ENCODE data around the gene PACRG.

Gene PACRG

DNA sequence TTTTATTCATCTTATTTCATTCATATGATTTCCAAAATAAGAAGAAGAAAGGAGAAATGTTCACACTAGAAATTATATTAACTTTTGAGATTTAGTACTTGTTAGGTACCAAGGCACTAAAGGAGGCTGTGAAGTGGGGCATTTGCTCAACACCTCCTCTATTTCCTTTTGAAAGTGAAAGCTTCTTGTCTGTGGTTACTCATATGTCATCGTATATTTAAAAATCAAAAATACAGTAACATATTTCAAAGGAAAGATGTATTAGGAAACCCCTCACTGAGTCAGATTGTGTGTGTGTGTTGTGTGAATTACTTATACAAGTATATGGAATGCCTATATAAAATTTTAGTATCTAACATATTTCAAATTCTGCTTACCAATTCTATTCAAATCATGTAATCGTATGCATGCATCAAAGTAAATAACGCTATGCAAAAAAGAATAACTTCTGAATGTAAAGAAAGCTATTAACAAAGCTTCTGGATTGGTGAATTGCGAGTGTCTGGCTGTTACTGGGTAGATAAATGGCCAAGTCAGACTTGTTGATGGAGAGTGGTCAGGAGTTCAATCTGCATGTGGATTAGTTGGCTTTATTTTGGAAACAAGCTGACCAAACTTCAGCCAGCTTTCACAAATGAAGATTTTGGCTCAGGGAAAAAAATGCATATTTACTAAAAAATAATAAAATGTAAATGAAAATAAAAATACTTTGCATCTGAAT is 70.9 kb downstream of the PACRG start:
- DNase-seq = no peak

DNA sequence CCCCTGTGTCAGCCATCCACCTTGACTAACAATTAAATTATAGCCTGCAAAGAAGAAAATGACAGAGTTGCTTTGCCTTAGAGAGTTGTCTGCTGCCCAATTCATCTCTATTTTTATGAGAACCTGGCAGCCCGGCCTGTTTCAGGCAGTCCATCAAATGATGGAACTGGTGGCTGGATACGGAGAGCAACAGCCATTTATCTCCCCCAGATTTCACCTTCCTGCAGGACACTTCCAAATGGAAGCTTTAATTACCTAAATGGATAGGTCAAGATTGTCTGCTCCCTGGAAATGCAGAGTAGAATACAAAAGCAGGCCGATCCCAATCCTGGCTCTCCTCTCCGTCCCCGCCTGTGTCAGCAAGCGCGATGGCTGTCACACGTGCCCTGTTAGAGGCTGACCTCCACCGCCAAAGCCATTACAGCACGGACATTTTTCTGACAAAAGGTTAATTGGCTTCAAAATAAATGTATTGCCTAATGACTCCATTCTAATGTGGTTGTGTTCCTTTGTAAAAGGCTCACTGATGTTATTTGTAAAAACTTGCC is 86.7 kb downstream of the PACRG start:
- DNase-seq = no peak

DNA sequence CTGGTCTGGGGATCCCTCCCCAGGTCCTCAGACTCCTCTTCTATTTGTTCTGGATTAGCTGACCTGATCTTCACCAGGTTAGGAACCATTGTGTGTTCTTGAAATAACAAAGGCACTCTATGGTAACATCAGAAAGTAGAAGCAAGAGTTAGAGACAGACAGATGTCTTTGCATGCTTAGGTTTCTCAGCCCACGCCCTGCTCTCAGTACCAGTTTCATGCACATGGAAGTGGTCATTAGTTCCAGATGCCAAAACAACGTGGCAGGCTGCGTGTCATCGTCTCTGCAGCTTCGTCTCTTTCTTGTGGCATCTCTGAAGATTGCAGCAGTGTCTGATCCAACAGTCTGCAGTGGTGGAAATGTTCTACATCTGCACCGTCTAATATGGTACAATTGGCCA is 89.4 kb downstream of the PACRG start:
- DNase-seq = no peak

DNA sequence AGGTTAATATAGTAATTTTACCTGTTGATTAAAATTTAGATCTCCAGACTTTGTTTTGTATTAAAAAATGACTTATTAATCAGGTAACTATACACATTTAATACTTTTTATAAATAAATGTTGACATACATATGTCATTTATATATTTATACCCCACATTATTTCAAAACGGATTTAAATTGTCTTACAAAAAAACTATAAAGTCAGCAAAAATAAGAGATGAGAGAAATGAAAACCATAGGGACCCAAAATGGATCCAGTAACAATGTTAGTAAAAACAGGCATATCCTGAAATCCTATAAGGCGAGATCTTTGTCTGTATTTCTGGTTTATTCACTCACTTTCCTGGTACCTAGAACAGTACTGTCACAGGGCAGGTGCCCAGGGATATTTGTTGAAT is 91.5 kb downstream of the PACRG start:
- no peak for DNase-seq

DNA sequence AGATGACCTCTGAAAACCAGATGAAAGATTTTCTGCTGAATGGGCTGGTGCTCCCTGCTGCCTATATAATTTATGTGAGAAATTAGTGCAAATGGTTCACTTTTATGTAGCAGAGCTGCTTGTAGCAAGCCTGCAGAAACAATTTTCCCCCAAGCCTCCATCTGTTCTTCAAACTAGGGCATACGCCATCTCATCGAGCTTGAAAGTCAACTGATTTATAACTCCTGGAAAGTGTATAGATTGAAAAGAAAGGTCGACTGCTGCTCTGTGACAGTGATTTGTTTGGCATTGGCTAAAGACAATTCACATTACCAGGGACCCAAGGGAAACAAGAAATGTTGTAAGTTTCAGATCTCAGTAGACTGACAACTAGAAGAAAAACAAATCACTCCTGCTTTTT is 93.3 kb downstream of the PACRG start:
- no peak for DNase-seq

DNA sequence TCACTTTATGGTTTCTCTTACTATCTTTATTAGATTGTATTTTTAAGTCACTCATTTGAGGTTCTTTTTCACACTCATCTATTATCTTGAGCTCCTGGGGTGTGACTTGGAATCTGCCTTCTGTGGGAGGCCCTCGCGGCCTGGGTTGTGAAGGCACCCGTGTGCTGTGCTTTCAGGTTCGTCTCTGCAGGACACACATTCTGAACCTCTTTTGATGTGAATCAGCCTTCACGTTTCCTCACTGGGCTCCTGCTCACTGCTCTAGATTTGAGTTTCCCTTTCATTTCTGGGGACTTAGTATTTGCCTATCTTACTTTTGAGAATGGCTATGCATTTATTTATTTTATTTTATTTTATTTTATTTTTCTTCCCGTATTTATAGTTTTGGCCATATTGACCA is 97.8 kb downstream of the PACRG start:
- no peak for DNase-seq

DNA sequence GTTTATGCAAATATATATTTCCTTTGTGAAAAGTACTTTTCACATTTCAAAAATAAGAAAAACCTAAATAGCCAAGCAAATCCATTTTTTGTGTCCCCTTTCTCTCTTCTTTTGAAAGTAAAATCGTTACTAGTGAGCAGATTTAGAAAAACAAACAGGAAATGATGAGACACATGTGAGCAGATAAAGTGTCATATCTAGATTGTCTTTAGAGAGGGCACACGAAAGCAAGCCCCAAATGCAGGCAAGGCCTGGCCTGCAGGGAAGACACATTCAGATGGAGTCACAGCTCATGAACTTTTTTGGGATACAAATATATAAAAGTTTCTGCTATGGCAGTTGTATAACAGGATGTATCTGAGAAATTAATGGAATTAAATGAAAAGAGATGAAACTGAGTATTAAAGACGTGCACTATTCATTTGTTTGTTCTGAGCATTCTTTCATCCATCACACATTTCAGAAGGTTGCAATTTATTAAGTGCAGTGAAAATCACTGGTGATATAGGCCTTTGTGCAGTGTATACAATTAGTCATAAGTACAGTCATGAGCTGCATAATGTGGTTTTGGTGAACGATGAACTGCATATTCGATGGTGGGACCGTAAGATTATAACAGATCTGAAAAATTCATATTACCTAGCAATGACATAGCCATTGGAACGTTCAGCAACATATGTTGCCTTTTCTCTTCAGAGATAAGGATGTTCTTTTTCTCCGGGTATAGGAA is 101.4 kb downstream of the PACRG start:
- no peak for DNase-seq

DNA sequence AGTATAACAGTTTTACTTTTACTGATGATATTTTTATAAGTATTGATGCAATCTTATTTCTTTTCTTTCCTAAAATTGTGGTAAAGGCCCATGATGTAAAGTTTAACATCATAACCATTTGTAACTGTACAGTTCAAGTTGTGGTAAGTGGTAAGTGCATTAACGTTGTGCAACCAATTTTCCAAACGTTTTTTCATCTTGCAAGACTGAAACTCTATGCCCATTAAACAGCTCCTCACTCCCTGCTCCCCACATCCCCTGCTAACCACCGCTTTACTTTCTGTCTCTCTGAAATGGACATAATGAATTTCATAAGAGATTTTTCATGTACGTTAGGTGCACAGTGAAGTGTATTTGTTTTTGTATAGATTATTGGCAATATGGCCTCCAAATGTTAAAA is 106.0 kb downstream of the PACRG start:
- DNase-seq = no peak

DNA sequence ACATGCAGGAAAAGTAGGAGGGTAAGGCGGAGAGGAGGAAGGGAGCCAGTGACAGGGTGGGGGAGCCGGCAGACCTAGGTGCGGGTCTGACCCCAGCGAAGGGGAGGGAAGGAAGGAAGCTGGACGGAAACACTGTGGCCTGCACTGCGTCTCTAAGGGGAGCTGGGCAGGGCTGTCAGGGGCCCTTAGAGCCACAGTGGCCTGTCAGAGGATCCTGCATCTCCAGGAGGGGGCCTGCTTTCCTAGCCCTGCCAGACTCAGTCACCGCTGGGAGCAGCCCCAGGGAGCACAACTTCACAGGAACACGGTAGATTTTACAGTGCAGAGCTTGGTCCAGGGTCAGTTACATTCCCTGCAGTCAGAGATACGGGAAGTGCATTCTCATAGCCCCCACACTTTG is 118.2 kb downstream of the PACRG start:
- DNase-seq = no peak

DNA sequence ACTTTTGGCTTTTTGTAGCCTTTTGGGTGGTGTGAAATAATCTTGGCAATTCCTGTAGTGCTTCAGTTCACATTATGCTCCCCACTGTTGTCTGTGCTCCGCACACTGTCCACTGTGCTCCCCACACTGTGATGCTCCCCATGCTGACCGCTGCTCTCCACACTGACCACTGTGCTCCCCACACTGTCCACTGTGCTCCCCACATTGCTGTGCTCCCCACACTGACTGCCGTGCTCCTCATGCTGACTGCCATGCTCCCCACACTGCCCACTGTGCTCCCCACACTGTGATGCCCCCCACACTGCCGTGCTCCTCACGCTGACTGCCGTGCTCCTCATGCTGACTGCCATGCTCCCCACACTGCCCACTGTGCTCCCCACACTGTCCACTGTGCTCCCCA is 118.9 kb downstream of the PACRG start:
- no peak for DNase-seq

DNA sequence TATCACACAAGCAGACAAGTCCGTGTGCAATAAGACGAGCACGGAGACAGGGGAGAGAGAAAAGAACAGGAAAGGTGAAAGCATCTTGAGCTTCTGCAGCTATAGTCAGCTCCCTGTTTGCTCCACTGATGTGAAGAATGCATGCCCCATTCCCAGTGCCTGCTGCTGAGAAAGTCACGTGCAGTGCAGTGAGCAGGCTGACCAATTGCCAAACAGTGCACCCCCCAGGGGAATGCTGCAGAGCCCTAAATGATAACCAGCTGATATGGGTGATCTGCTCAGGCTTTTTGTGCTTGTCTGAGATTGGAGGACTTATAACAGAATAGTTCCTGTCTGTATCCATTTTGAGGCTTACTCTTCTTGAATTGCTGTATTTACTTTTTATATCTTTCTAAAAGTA is 121.5 kb downstream of the PACRG start:
- no peak for DNase-seq

DNA sequence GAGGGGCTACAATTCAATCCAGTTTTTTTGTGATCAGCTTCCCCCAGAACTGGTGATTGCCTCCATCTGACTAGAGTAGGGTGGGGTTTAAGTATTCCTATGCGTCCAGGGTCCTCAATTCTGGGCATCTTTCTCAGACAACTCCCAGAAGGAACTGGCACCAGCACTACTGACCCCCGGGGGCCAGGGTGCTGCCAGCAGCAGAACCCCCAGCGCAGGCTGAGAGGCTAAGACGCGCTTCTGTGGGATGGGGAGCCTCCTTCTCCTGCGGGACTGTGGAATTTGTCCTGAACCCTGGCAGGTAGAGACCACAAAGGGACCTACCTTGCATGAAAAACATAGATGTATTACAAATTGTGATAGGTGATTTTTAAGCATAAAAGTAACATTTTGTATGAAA is 124.4 kb downstream of the PACRG start:
- DNase-seq = no peak

DNA sequence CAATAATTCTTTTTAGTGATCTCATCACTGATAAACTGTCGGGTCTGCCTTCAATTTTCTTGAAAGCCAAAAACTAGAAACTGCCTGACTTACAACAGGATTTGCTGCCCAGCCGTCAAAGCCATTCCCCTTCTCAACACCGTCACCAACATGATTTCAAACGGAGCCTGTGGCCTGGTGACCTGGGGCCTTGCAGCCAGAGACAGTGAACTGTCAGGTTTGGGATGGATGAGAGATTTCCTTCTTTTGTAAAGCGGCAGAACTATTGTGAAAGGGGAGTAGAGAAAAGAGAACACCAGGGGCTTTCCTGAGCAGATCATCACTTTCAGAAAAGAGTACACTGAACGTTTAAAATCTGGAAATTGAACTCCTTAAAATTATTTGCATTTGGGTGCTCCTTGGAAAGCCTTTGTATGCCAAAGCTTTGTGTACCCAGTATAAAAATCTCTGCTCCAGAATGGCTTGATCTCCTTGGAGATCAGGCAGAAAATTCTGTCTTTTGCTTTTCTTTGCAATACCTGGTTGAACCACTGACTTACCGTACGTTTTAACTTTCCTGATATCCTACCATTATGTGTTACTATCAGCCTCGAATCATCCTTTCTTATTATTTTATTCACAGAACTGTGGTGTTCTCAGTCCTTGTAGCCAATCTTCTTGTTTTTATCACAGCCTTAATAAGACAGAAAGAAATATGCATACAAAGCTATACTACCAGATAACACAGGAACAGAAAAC is 125.2 kb downstream of the PACRG start:
- DNase-seq = no peak

DNA sequence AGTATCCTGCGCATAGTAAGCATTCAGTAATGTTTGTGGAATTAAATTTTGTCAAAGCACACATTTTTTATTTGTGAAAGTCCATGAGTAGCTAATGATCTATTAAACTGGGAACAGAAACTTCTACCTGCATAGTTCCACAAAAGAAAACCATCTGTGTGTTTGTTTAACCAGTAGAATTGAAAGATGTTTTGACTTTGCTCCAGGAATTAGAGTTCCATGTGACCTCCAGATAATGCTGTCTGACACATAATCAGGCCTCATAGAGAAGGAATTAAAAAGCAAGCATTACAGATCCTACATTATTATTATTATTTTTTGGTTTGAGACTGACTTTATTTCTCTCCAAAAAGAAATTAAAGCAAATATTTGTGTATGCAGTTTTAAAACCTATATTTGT is 126.5 kb downstream of the PACRG start:
- no peak for DNase-seq

DNA sequence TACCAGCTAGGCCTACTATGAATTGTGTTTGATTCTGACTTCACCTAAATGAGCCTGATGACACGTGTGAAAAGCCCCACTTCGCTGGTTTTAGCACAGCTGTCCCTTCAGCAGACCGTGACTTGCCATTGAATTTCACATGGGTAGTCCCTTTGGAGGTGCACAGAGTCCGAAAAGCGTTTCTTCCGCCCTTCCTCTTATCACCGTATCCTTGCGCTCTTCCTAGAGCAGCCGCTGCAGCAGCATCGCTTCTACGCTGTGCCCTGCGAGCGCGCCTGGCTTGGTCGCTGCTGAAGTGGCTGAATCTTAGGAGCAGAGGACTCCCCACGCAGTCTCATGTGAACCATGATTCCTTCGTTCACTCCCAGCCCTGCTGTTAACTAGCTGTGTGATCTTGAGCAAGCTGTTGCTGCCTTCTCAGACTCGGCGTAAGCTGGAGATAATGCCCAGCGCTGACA is 127.0 kb downstream of the PACRG start:
- peak; percentile 1 for DNase-seq

DNA sequence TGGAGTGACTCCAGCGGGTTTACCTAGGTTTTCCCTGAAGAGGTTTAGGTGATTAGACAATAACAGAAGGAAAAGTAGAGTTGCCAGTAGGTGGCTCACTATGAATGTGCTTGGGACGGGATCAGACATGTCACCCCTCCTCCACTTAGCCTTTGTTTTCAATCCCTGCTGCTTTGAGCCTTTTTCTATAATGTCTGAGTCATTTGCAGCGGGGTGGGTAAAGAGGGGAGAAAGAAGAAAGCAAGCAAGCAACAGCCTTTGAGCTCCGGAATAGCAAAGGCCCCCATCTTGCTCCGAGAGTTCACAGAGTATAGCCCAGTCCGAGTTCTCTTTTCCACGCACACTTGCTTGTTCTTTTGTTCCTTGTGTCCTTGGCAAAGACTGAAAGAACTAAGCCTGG is 129.1 kb downstream of the PACRG start:
- DNase-seq = peak; percentile 56

DNA sequence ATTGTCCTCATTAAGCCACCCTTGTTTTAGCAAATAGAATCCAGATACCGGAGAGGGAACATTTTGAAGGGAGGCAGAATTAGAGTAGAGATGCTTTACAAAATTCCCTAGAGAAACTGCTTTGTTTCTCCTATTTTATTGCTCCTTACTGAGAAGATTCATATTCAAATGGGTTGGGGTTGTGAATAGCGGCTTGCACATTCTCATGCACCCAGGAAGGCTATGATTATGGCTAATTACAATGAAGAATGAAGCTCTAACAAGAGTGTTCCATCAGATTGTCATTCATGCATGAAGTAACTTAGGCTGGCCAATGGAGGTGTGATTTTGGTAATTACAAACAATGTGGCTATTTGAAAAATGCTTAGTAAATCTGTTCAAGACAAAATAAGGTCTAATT is 129.6 kb downstream of the PACRG start:
- no peak for DNase-seq

DNA sequence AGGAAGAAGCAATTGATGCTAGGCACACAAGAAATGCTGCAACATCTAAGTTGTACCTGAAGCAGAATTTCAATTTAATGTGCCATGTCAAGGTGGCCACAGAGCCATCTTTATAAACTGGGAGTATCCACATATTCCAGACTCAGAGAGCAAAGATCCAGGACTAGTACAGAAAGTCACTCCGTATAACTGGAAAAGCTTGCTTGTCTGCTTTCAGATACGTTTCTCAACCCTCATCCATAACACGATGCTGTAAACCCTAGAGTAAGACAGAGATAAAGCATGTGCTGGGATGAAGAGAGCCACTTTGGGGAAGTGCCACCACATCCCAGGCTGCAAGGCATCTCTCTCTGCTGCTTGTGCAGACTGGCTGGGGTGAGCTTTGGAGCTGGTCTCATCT is 134.7 kb downstream of the PACRG start:
- DNase-seq = no peak

DNA sequence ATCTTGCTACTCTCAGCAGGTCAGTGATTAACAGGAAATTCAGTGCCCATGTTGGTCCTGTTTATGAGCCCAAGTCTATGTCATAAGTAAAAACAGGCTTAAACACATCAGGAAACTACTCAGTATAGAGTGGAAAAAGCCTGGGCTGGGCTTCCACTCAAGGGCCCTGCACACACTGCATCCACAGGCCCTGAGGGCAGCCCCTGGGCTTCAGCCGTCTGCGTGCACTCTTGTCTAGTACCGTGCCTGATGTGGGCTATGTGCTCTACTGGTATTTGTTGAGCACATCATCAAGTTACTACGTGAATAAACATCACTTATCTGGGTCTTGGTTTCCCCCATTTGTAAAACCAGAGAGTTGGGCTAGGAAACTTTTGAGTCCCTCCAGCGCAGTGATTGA is 135.2 kb downstream of the PACRG start:
- DNase-seq = no peak

DNA sequence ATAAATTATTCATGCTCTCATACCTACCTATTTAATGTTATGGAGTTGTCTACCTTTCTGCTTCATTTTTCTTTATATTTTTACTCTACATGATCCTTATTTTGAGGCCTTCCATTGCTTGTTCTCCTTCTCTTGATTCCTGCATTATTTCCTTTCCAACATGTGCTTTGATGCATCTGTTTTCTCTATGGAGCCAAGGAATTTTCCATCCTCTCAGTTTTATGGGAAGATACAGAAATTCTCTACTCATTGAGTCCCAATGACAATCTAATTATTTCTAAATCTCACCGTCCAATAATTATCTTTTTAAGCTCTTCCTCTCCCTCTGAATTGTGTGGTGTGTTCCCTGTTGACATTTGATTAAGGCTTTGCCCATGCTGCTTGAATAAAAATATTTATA is 136.0 kb downstream of the PACRG start:
- no peak for DNase-seq

DNA sequence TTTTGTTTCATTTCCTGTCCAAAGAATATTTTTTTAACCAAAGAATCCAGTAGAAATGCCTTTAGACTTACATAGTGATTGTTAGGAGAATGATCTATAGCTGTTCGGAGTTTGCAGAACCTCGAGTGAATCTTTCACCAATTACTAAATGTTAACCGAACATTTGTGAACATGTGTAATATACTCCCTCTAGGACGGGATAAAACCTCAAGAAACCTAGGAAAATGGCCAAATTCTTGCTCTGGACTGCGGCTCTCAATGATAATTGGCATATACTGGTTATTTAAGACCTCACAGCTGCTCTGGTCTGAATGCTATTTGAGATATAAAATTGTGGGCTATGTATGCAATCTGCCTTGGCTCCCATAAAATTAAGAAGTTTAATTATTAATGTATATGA is 137.1 kb downstream of the PACRG start:
- DNase-seq = no peak

DNA sequence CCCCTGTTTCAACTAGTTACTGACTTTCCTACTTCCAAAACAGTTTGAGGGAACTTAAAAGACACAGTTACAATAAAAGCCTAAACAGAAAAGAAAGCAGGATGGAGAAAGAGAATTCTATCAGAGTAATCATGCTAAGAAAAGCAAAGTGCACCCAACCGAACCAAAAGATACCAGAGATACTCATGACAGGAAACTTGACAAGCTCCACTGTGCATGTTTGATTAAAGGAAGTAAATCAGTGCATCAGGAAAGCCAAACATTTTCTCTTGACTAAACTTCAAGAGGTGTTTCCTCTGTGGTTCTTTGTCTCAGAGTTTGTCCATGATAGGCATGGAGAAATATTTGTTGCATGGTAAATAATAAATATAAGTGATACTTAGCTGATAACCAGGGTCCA is 138.9 kb downstream of the PACRG start:
- no peak for DNase-seq

DNA sequence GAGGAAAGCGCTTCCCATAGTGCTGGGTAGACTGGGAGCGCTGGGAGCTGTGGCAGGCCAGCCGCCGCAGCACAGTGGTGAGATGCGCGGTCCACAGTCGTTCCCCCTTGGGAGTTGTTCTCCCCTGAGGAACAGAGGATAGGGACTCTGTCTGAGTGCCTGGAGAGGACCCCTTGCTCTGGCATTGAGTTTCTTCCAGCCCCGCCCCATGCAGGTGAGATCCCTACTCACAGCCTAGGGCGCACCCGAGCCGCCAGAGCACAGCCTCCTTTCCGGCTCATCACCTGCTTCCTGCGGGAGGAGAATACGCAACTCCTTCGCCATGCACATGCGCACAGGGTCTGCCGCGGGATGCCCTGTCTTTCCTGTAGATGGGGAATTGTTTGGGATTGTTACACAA is 140.6 kb downstream of the PACRG start:
- no peak for DNase-seq

DNA sequence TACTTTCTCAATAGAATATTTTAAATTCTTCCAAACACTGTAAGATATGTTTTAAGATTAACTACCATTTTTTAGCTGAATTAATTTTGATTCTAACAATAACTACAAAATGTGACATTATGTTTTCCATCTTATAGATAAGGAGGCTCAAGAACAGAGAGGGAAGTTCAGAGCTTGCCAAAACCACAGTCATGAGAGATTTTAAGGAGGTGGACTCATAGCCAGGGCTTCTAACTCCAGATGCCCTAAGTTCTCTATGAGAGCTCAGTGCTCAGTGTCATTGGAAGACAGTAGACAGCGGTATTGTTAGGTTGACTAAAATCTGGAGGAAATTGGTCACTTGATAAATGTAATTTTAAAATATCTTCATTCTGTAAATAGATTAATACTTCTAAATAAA is 144.2 kb downstream of the PACRG start:
- DNase-seq = no peak

All from NCI-H510A treated with DMSO at 0.1 percent for 48 hours (cell line).